Epithelial cell of alveolus of lung (primary cell): ENCODE data around the gene KLRC4. TPM values are rescaled to one million over a fixed set of nuclear protein-coding genes. Genes with fewer than 3 reads are reported as not detected.

Source experiments
- total RNA-seq: library from RNA; depleted of rRNA; stranded (reverse); fragments of >200 nt; gene quantifications from 2 replicates; pipeline ENCODE4 v1.2.1, GENCODE V29; 2015

The KLRC4 gene
- not detected in 2 replicates for total RNA-seq

GRCh38 chr12:10409392-10409791 is at the start of gene KLRC4:
Gene KLRC4, minus strand, starts transcription at chr12:10409757. Its CDS starts 182 bp downstream, at chr12:10409575.

GRCh38 chr12:10453156-10453555 is 43.6 kb upstream of the KLRC4 start, which contains the start of gene KLRC1:
Gene KLRC1, minus strand, starts transcription at chr12:10453377. Its CDS starts 2,221 bp downstream, at chr12:10451156.

GRCh38 chr12:10435816-10436215 is 26.3 kb upstream of the KLRC4 start, which contains the start of gene KLRC2:
Gene KLRC2, minus strand, starts transcription at chr12:10436010. Its CDS starts 24 bp downstream, at chr12:10435986.

GRCh38 chr12:10420334-10420733 is 10.8 kb upstream of the KLRC4 start, which contains the start of gene KLRC3:
Gene KLRC3, minus strand, starts transcription at chr12:10420595. Its CDS starts 45 bp downstream, at chr12:10420550.

GRCh38 chr12:10389904-10390303 is 19.7 kb downstream of the KLRC4 start, which contains the start of gene KLRK1:
Gene KLRK1, minus strand, starts transcription at chr12:10390041. Its CDS starts 1,231 bp downstream, at chr12:10388810.

Other genes starting within 250 kb of the KLRC4 start
- 4.0 and 10.1 TPM in 2 replicates for gene OLR1, start 237.6 kb downstream of the KLRC4 start, total RNA-seq
- 3.8 and 13.8 TPM in 2 replicates for gene TMEM52B, start 230.7 kb downstream of the KLRC4 start, total RNA-seq
- 69.3 and 89.6 TPM in 2 replicates for gene GABARAPL1, start 196.9 kb downstream of the KLRC4 start, total RNA-seq
- under 0.01 and 0.64 TPM in 2 replicates for gene KLRD1, start 101.9 kb downstream of the KLRC4 start, total RNA-seq
- 0.08 TPM in 1 of 2 replicates, not detected in the other for gene KLRK1, start 19.7 kb downstream of the KLRC4 start, total RNA-seq
- 0.39 TPM in 1 of 2 replicates, not detected in the other for gene KLRC3, start 10.8 kb upstream of the KLRC4 start, total RNA-seq
- not detected in 2 replicates for gene KLRC2, start 26.3 kb upstream of the KLRC4 start, total RNA-seq
- not detected in 2 replicates for gene KLRC1, start 43.6 kb upstream of the KLRC4 start, total RNA-seq
- 0.78 and 1.3 TPM in 2 replicates for gene EIF2S3B, start 96.1 kb upstream of the KLRC4 start, total RNA-seq
- gene MAGOHB, start 203.9 kb upstream of the KLRC4 start, total RNA-seq, result 31.0 and 44.9 TPM in 2 replicates